Stimulated activated CD8-positive, alpha-beta memory T cell treated with anti-CD3 and anti-CD28 coated beads, Interleukin-12 subunit alpha, Interleukin-12 subunit beta, amount 100 ng/mL, for 24 hours (primary cell): Measurements from ENCODE around the gene KCNIP4.
"Not testable (repeated sequence)": the region's sequence is repeated elsewhere in the genome, so short reads cannot be mapped to it uniquely, and the experiment has no call there.

ENCODE experiments used
- DNase-seq: peaks from one replicate; pipeline ENCODE4 v3.0.0-alpha.2; 2020; ENCODE audit errors: extremely low read depth

The KCNIP4 gene

GRCh38 chr4:20857081-20857480 lies 1091.5 kb downstream of the KCNIP4 start:
- no peak for DNase-seq

DNA sequence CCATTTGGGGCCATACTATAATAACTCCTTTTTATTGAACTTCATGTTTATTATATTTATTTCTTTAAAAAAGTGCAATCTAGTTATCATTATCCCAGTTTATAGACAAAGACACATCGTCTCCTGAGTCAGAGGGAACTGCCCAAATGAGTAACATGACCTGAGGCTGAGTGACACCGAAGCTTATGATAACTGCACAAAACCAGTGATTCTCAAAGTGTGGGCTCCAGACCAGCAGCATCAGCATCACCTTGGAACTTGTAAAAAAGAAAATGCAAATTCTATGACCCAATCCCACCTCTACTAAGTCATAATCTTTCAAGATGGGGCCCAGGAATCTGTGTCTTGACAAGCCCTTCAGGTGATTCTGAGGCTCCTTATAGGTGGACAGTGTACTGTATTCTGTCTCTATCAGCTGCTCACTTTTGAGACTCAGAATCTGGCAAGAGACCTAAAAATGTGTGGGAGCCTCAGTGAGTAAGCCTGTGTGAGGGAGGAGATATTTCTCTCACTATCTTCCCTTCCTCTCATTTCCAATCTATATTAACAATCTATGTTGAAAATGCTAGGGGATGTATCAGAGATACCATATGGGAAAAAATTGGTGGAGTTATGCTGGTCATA lies 1101.3 kb downstream of the KCNIP4 start:
- DNase-seq = no peak

- no peak for DNase-seq
Observed at GRCh38 chr4:20844311-20844710, 1104.3 kb downstream of the KCNIP4 start.

DNA sequence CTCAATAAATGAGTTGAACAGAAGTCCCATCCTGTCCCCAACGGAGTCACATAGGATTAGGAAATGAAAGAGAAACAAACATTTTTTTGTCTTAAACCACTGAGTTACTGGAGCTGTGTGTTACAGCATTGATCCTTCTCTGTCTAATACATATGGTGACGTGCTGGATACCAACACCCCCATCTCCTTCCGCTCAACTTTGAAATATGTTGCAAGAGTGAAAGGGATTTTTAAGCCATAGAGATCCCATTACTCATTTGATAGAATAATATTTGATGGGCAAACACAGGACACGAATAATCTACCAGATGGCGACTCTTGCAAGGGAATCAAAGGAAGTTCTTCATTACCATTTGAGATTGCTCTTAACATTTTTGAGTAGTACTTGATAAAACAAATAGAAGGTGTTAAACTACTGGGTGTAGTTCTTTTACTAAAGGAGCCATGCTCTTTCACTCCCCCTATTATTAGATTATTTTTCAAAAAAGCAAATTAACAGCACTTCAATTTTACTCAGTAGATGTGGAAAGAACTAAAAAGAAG lies 1107.9 kb downstream of the KCNIP4 start:
- no peak for DNase-seq

DNA sequence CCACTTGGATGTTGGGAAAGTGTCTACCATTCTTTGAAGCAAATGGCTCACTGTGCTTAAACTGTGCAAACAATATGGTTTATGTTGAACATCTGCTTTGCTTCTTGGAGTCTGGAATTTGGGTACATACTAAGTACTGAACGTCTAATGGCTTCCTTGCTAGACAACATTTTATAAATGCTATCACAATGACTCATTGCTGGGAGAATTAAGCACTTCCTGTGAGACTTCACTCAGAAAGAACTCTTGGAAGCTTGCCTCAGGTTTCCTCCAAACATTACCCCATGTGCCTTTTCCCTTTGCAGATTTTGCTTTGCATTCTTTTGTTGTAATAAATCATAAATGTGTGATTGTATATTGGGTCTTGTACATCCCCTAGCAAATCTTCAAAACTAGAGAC lies 1108.6 kb downstream of the KCNIP4 start:
- no peak for DNase-seq

- DNase-seq = no peak
Observed at GRCh38 chr4:20838476-20838875, 1110.1 kb downstream of the KCNIP4 start.

- no peak for DNase-seq
Observed at GRCh38 chr4:20832826-20833225, 1115.7 kb downstream of the KCNIP4 start.

- DNase-seq = no peak
Observed at GRCh38 chr4:20831746-20832145, 1116.8 kb downstream of the KCNIP4 start.

DNA sequence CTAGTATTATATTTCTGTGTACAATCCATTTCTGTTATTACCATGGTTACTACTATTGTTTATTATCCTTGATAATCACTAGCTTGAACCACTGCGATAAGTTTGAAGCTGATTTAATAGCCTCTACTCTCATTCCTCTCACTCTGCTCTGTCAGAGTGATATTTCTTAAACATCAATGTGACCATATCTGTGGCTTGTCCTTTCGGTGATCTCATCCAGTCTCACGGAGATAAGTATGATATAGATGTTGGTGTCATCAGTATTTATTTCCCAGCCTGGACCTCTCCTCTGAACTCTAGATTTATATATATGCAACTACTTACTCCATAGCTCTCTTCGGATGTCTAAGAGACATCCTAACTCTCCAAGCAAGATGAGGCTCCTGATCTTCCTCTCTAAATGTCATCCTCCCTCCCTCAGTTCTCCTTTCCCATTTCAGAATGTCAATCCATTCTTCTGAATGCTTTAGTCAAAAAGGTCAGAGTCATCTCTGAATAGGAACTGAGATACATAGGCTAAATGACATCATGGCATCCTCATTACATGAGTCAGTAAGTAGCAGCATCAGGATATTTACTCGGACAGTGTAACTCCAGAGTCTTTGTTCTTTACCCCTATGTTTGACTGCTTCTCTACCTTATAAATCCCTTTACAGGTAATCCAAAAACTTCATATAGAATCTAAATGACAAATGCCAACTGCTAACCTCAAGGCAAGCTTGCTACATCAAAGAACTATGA lies 1118.8 kb downstream of the KCNIP4 start:
- DNase-seq = no peak

- no peak for DNase-seq
Observed at GRCh38 chr4:20825505-20825904, 1123.1 kb downstream of the KCNIP4 start.

- DNase-seq = no peak
Observed at GRCh38 chr4:20816287-20816686, 1132.3 kb downstream of the KCNIP4 start.

- DNase-seq = no peak
Observed at GRCh38 chr4:20813700-20814099, 1134.9 kb downstream of the KCNIP4 start.

DNA sequence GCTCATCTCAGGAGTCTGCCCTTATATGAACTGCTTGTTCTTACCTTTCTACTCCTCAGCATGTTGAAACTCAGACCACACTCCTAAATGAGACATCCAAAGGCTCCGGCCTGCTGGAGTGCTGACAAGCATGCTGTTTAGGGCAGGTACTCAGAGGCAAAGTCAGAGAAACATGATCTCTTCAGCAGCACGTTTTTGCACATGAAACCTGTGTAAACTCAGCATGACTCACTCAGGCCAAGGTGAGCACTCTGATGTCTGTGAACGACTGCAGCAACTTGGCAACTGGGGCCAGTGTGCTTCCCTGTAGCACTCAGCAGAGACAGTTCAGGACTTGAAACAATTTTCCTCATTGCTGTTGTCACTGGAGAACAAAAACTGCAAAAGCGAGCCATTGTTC lies 1138.8 kb downstream of the KCNIP4 start:
- no peak for DNase-seq

GRCh38 chr4:20805716-20806115 lies 1142.9 kb downstream of the KCNIP4 start:
- no peak for DNase-seq

GRCh38 chr4:20787940-20788665 lies 1160.5 kb downstream of the KCNIP4 start:
- DNase-seq = no peak

DNA sequence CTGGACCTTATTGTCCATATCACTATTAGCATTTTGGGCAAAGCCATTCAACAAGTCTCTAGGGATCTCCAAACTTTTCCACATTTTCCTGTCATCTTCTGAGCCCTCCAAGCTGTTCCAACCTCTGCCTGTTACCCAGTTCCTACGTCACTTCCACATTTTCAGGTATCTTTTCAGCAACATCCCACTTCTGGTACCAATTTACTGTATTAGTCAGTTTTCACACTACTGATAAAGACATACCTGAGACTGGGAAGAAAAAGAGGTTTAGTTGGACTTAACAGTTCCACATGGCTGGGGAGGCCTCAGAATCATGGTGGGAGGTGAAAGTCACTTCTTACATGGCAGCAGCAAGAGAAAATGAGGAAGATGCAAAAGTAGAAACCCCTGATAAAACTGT lies 1165.4 kb downstream of the KCNIP4 start:
- DNase-seq = not testable (repeated sequence)

DNA sequence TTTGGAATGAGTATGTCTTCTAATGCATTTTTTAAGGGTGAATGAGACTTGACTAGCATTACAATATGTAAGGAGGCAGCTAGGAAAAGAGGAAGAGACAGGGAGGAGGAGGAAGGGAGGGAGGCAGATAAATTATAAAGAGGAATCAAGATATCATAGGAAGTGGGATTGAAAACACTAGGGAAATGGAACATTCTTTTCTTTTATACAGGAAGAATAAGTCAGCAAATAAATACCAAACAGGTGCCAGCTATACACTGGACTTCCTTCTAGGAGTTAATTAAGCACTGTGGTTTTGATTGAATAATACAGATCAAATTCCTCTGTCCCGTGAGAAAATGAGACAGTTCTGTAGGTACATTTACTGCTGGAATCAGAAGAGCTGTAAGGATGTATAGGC lies 1169.7 kb downstream of the KCNIP4 start:
- DNase-seq = no peak

DNA sequence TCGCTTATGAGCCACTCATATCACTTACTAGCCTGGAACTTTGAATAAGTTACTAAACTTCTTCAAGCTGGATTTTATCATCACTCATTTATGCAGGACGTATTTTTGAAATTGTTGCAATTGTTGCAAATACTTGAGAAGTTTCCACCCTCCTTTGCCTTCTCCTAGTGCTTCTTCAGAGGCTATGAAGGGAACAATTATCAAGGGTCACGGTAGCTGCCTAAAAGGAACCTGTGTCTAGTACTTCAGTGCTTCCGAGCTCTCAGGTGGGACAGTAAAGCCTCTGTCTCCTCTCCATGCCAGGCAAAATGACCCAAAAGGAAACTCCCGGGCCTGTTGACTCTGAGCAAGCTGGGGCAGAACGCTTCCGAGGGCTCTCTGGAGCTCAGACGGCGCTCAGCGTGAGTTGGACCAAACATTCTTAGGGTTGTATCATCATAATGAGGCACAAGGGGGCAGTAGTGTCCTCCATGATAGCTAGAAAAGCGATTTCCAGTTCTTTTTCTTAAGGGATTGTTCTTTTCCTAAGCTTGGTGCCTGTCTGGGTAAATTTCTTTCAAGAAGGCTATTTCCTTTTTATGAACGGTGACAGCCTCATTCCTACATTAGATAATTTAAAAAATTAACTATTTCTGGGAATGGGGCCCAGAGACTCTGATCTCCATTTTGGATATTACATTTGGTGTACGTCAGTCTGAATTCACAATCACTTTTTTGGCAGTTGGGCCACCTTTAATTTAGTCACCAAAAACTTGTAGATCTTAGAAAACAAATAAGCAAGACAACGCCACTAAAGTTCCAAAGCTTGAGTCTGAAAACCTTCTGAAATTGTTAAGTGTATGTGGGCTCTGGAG lies 1175.2 kb downstream of the KCNIP4 start:
- no peak for DNase-seq

- no peak for DNase-seq
Observed at GRCh38 chr4:20764366-20764992, 1184.1 kb downstream of the KCNIP4 start.

DNA sequence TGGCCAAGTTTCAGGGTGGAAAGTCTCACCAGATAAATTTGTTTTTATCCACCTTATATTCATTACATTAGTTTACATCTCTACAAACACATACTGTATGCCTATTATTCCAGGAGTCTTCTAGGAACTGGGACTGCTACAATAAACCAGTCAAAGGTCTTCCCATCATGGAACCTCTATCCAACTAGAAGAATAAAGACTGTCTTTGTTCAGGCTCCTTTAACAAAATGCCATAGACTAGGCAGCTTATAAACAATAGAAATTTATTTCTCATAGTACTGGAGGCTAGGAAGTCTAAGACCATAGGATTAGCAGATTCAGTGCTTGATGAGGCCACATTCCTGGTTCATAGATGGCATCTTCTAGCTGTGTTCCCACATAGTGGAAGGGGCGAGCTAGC lies 1186.7 kb downstream of the KCNIP4 start:
- DNase-seq = no peak

DNA sequence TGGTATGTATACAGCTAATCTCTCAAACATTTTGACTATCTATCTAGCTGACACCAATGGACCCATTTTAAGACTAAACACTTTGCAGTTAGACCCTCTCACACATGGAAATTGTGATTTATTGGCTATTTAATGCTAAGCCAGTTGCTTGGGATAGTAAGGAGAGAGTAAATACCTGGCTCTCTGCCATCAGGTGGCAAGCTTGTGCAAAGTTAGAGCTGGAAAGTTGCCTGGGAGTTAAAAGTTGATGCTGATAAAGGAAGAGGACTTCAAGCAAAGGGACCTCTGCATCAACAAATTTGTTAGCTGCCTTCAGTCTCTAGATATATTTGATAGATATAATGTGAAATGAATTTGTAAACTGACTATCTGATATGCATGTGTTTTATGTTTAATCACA lies 1187.2 kb downstream of the KCNIP4 start:
- DNase-seq = no peak
